GM12892 (cell line): ENCODE measurements around the gene DNAJC17.

Experiments
- POLR2A ChIP-seq: IDR thresholded peaks from 2 replicates; pipeline ENCODE4 v1.6.1; 2011; ENCODE audit warnings: low read depth, low read length, control low read depth
- POLR2AphosphoS5 ChIP-seq: IDR thresholded peaks from 2 replicates; pipeline ENCODE4 v1.6.1; 2011; ENCODE audit warnings: low read depth, low read length, control low read depth
- TAF1 ChIP-seq: IDR thresholded peaks from 2 replicates; pipeline ENCODE4 v1.6.1; 2011; ENCODE audit warnings: low read depth, mild to moderate bottlenecking, control low read depth, low read length, borderline replicate concordance

GRCh38 chr15:40775740-40776536 lies 31.3 kb downstream of the DNAJC17 start:
- TF ChIP-seq POLR2A (no peak), POLR2AphosphoS5 (no peak), TAF1 (no peak)
